ENCODE data around the gene MYO1E.
A peak's percentile ranks its signal among the peaks of the same experiment; 100 is the strongest.

Gene MYO1E

DNA sequence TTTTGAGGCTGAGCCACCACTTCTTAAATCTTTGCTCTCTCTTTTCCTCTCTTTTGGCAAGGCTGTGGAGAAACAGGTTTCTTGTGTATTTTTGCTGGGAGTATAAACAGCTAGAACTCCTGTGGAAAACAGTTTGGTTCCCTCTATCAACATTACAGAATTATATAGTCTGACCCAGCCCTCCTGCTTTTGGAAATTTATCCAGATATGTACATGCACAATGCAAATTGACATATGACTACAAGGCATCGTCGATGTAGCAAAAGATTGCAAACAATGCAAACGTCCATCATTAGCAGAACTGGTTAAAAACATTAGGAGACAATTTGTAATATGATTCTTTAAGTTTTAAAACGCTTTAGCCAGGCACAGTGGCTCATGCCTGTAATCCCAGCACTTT, 12.5 kb upstream of the MYO1E start:
- H3K4me3 ChIP-seq (ENCODE audit: low read length): no peak overlapping the region
- TF ChIP-seq, protein P1, sequence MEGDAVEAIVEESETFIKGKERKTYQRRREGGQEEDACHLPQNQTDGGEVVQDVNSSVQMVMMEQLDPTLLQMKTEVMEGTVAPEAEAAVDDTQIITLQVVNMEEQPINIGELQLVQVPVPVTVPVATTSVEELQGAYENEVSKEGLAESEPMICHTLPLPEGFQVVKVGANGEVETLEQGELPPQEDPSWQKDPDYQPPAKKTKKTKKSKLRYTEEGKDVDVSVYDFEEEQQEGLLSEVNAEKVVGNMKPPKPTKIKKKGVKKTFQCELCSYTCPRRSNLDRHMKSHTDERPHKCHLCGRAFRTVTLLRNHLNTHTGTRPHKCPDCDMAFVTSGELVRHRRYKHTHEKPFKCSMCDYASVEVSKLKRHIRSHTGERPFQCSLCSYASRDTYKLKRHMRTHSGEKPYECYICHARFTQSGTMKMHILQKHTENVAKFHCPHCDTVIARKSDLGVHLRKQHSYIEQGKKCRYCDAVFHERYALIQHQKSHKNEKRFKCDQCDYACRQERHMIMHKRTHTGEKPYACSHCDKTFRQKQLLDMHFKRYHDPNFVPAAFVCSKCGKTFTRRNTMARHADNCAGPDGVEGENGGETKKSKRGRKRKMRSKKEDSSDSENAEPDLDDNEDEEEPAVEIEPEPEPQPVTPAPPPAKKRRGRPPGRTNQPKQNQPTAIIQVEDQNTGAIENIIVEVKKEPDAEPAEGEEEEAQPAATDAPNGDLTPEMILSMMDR (IDR thresholded peaks at IDR 0.05; ENCODE audit: insufficient read depth, low read depth, low read length, missing control alignments): no peak
- no peak for DNase-seq (ENCODE audit: low read depth)

DNA sequence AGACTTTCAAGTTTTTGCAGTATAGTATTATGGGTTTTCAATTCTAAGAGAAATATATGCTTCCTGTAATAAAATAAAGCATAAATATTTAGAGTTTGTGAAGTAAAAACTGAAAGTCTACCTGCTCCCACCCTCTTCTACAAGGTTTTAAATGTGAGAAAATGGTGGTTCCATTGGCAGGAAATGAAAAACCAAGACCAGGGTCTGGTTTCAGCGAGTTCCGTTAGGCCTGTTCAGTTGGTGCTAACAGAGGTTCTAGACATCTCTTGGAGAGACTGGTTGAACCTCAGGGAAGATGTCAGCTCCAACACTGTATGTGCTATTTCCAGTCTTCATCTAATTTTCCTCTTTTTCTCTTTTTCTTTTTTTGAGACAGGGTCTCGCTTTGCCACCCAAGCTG, 11.8 kb upstream of the MYO1E start:
- TF ChIP-seq, protein P1 (IDR thresholded peaks at IDR 0.05; ENCODE audit: insufficient read depth, low read depth, low read length, missing control alignments): no peak
- DNase-seq (ENCODE audit: low read depth): no peak
- H3K4me3 ChIP-seq (ENCODE audit: low read length): no peak overlapping the region

DNA sequence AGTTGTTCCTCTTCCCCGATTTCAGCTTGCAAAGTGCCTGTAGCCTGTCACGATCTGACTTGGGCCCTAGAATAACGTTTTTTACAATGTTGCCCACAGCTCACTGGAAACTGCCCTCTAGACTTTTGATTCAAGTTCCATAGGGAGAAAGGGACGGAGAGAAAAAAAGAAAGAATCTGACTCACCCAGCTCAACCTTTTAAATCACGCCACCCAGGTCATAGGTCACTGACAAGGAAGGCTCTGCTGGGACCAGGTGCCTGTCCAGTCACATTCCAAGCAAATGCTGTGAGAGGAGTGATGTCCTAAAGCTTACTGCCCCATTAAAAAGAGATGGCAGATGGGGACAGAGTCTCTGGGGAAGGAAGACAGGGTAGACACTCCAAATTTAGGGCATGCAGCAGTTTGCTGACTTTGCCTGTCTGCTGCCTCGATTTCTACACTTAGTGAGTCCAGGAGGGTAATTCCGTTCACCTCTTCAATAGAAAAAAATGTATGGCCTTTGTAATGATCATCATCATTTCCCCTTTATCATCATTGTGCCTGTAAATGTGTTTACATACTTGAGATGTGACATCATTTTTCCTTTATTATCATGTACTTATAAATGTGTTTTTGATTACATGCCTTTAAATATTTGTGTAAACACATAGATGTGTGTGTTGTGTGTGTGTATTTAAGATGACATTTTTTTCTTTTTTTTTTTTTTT, 8.4 kb upstream of the MYO1E start:
- no peak overlapping the region for H3K4me3 ChIP-seq (ENCODE audit: low read length)
- TF ChIP-seq, protein P1 (IDR thresholded peaks at IDR 0.05; ENCODE audit: insufficient read depth, low read depth, low read length, missing control alignments): no peak
- no peak for DNase-seq (ENCODE audit: low read depth)

DNA sequence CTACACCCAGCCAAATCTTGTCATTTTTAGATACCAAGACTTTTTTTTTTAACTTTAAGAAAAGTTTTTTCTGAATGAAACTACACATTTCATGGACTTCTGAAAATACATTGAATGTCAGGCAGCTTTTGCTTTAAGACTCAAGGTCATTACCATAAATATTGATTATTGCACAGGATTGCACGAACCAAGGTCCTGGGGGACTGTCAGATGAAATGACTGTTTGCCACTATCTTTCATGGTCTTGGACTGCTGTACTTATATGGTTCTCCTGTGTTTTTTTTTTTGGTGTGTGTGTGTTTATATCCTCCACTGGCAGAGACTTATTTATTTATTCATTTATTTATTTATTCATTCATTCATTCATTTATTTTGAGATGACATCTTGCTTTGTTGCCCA, 6.9 kb upstream of the MYO1E start:
- H3K4me3 ChIP-seq (ENCODE audit: low read length): no peak overlapping the region
- TF ChIP-seq, protein P1 (IDR thresholded peaks at IDR 0.05; ENCODE audit: insufficient read depth, low read depth, low read length, missing control alignments): no peak
- no peak for DNase-seq (ENCODE audit: low read depth)

DNA sequence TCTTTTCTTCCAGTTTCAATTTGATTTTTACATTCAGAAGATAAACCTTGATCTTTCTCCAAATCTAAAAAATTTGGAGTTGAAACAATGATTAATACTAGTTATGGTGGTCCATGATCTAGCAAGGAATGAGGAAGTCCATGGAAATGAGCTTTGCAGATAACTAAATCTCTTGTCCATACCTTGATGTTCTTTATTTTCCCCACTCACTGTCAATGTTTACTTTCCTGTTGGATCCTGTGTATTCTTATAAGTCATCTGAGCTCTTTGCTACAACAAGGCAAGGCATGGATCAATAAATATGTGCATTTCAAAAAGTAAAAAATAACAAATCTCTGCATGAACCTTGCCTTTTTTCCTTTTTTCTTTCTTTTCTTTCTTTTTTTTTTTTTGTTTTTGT, 6.2 kb upstream of the MYO1E start:
- H3K4me3 ChIP-seq (ENCODE audit: low read length): no peak overlapping the region
- TF ChIP-seq, protein P1 (IDR thresholded peaks at IDR 0.05; ENCODE audit: insufficient read depth, low read depth, low read length, missing control alignments): no peak
- DNase-seq (ENCODE audit: low read depth): no peak

DNA sequence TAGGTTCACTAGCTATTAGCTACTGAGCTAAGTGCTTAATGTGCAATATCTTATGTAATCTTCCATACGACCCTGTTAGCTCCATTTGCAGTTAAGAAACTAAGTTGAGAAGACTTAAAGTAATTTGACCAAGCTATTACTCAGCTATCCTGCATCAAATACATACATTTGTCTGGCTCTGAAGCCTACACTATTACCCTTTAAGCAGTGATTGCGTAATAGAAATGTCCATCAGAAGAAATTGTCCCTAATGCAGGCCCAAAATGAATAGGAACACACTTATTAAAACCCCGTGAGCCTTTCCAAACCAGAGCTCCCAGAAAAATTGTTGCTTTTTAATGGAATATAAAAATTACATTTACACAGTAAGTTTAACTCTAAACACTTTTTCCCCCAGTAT, 5.3 kb upstream of the MYO1E start:
- TF ChIP-seq, protein P1 (IDR thresholded peaks at IDR 0.05; ENCODE audit: insufficient read depth, low read depth, low read length, missing control alignments): no peak
- DNase-seq (ENCODE audit: low read depth): no peak
- no peak overlapping the region for H3K4me3 ChIP-seq (ENCODE audit: low read length)

DNA sequence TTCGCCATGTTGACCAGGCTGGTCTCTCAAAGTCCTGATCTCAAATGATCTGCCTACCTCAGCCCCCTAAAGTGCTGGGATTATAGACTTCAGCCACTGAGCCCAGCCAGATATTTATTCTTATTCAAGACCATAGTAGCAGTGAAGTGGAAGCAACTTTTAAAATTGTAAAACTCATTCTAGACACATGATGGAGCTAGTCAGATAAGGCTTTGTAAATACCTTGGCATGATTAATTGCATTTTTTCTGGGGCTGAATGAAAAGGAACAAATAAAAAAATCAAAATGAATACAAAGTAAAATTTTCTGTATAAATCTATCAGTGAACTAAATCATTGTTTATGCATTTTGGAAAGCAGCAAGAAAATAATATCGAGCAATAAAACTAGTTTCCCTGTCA, 4.1 kb upstream of the MYO1E start:
- DNase-seq (ENCODE audit: low read depth): peak; percentile 36
- TF ChIP-seq, protein P1 (IDR thresholded peaks at IDR 0.05; ENCODE audit: insufficient read depth, low read depth, low read length, missing control alignments): peak; percentile 20
- H3K4me3 ChIP-seq (ENCODE audit: low read length): no peak overlapping the region

All from epithelial cell of esophagus (primary cell).